Measurements from ENCODE around the gene MAGEB18. TPM values are rescaled to one million over a fixed set of nuclear protein-coding genes. Genes with fewer than 3 reads are reported as not detected.

Gene MAGEB18
- not detected in 2 replicates for total RNA-seq

GRCh38 chrX:26138274-26138673, at the start of gene MAGEB18:
TSS of gene MAGEB18 (plus strand) at chrX:26138343. CDS start at chrX:26138986, 643 bp downstream.

GRCh38 chrX:26160301-26160700, 22.2 kb downstream of the MAGEB18 start, which contains the start of gene MAGEB6B:
TSS of gene MAGEB6B (plus strand) at chrX:26160601. CDS start at chrX:26160601, 0 bp downstream.

Other genes starting within 250 kb of the MAGEB18 start
- not detected in 2 replicates for gene MAGEB6B, start 22.3 kb downstream of the MAGEB18 start, total RNA-seq
- not detected in 2 replicates for gene MAGEB6, start 54.1 kb downstream of the MAGEB18 start, total RNA-seq
- not detected in 2 replicates for gene MAGEB5, start 77.8 kb downstream of the MAGEB18 start, total RNA-seq